ENCODE measurements around the gene CFI.

- no peak for TF ChIP-seq ZFX (IDR thresholded peaks at IDR 0.05; ENCODE audit: borderline replicate concordance)
- TF ChIP-seq CTCF (IDR thresholded peaks at IDR 0.05) = no peak
Measured at GRCh38 chr4:109750652-109751244, 51.1 kb downstream of the CFI start.

All from 22Rv1 (cell line).